Embryonic facial prominence (tissue), 1 donor: ENCODE data around the gene ANO10.

Experiments
- DNase-seq: peaks from one replicate; pipeline ENCODE4 v3.0.0-alpha.2; 2016; ENCODE audit errors: extremely low spot score

Gene ANO10

DNA sequence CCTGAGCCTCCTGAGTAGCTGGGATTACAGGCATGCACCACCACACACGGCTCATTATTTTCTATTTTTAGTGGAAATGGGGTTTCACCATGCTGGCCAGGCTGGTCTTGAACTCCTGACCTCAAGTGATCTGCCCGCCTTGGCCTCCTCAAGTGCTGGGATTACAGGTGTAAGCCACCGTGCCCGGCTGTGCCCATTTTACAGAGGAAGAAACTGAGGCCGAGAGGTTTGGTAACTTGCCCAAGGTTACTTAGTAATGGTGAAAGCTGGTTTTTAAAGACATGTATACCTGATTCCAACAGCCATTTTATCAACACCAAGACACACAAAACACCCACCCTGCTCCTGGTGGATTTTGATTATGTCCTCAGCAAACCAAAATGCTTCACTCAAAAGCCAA lies 206.7 kb downstream of the ANO10 start:
- DNase-seq: no peak

GRCh38 chr3:43413676-43414368 lies 208.0 kb downstream of the ANO10 start:
- DNase-seq: no peak

DNA sequence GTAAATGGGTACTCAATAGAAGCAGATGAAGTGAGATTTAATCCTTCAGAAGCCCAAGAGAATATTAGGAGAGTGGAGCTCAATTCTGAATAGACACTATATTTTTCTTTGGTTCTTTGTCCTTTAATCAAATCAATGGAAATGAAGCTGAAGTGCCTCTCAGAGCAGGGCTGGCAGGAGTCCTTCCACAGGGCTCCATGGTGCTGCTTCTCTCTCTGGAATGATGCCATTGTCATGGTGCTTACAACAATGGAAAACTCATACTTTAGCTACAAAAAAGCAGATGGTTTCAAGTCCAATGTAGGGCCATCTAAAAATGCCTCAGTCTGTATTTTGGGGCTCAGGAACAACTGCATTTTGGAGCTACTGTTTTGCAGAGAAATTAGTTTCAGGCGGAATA lies 210.4 kb downstream of the ANO10 start:
- DNase-seq: no peak

- DNase-seq: no peak
Measured at GRCh38 chr3:43410592-43410991, 211.2 kb downstream of the ANO10 start.

- DNase-seq: no peak
Measured at GRCh38 chr3:43409506-43409905, 212.3 kb downstream of the ANO10 start.

DNA sequence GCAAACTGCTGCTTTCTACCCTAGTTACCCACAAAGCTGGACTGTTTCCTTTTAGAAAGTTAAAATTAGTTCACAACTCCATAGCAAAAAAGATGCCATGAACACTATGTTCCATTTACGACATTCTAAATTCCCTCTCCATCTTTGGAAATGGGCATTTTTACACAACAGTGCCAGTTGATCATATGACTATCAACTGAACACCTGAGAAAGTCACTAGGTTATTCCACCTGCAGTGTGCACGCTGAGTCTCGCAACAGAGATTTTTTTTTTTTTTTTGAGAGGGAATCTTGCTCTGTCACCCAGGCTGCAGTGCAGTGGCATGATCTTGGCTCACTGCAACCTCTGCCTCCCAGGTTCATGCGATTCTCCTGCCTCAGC lies 215.2 kb downstream of the ANO10 start:
- DNase-seq: no peak

DNA sequence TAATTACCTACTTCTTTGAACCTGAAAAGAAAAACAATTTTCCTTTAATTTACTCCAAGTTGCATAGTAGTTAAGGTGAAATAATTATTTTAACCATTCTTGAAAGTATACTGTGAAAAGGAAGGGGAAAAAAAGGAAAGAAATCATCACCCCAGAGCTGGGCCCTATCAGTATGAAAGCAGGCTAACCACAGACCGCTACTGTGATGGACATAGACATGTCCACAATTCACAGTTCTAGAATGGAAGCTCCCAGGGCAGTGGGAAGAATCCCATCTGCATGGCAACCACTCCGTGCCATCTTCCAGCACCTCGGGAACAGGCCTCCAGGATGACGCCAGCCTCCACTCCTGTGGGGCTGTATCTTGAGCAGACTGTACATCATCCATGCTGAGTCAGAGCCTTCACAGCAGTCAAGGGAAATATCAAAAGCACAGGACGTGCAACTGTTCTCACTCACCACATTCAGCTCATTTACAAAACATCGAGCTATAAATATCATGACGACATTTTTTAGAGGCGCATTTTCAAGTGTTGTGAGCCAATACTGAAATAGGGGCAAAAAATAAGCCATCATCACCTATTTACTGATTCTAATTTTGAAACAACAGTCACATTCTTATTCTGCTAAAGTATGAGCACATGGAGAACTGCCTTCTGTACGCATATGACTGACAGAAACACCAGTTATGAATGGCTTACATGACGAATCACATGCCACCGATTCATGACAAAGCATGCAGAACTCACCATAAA lies 215.7 kb downstream of the ANO10 start:
- no peak for DNase-seq

- DNase-seq: no peak
Measured at GRCh38 chr3:43400781-43401730, 220.8 kb downstream of the ANO10 start.

GRCh38 chr3:43400167-43400566 lies 221.6 kb downstream of the ANO10 start:
- no peak for DNase-seq

DNA sequence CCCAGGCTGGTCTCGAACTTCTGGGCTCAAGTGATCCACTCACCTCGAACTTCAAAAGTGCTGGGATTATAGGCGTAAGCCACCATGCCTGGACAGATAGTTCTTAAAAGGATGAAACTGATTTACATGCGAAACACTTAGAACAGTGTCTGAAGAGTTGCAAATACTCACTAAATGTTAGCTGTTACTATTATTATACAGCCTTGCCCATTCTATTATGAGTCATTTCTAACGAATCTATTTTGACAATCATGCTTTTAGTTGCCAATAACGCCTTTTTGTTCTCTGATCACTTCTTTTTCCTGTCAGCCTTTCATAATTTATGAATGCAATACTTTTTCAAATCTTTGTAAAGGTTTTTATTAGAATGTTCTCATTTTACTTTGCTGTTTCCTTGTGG lies 222.8 kb downstream of the ANO10 start:
- DNase-seq: no peak

DNA sequence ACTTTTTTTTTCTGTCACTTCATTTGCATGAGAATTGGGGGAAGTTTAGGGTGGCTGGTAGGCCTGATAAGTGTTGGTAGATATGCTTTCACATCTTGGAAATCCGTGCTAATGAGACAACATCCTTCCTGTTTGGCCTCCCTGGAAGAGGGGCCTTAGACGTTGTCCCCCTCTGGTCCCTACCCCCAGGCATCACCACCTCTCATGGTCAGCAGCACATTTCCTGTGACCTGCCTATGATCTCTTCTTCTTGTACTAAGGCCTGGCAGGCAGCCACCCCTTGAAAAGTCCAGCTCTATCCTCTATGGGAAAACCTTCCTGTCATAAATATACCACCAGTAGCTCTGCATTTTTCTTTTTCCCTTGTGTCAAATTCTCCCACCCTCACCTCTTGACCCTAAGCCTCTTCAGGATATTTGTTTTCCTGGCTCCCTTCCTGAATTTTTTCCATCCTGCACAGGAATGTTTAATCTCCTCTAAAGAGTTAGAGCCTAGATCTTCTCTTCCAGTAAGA lies 227.7 kb downstream of the ANO10 start:
- no peak for DNase-seq

DNA sequence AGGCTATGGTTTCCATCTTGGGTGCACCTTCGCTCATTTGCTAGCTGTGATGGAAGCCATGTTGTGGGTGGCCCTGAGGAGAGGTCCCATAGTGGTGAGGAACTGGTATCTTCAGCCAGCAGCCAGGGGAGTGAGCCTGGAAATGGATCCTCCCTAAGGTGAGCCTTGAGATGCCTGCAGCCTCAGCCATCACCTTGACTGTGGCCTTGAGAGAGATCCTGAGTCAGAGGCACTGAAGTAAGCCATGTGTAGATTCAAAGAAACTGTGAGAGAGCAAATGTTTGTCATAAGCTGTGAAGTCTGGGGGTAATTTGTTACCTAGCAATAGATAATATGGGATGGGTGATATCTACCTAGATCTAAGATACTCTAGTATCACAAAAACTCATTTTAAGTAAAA lies 230.2 kb downstream of the ANO10 start:
- DNase-seq: no peak

GRCh38 chr3:43390255-43390588 lies 231.6 kb downstream of the ANO10 start:
- no peak for DNase-seq

DNA sequence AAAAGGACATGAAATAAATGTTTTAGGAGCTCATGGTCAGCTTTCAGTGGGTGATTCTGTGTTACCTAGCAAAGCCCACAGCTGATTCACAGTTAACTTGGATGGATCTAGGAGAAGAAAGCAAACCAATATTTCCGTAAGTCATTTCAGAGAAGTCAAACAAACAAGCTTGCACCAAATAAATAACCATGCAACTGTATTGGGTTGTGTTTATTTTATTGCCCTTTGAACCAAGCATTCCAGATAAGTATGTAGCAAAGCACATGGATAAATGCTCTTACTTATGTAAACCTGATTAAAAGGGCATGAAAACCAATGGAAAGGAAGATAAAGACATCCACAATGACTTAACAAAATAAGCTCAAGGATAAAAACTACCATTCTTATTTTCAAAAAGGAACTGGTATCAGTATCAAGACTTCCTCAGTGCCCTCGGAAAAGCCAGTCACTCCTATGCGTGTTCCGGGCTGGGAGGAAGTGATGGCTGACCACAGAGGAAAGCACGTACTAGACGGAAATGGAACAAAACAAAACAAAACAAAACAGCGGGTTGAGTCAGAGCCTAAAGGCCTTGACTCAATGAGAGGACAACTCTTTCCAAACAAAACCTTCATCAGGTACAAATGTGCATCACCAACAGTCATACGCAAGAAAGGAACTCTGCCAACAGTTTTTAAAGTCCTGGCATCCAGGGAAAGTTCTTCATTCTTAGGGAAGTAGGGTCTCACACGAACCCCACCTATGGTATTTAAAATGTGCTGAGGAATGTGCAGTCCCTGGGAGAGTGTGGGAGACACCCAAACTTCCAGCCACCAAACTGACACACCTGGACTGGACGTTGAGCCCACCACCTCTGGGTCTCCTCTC lies 232.2 kb downstream of the ANO10 start:
- DNase-seq: no peak

GRCh38 chr3:43388915-43389314 lies 232.9 kb downstream of the ANO10 start:
- no peak for DNase-seq

DNA sequence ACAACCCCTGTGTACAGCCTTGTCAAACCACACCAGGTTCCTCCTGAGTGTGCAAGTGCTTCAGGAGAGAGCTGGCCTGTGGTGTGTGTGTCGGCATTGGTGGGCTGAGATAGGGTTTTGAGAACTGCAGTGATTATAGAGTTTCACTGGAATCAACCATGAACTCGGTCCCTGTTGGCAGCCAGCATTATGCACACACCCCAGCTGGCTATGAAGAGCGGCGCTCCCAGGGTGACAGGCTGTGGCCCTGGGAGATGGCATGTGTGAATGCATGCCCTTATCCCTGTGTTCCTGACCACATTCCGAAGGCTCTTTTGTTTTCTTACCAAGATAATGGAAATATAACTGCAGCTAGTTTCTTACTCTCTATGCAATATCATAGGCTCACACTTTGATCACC lies 233.6 kb downstream of the ANO10 start:
- no peak for DNase-seq

DNA sequence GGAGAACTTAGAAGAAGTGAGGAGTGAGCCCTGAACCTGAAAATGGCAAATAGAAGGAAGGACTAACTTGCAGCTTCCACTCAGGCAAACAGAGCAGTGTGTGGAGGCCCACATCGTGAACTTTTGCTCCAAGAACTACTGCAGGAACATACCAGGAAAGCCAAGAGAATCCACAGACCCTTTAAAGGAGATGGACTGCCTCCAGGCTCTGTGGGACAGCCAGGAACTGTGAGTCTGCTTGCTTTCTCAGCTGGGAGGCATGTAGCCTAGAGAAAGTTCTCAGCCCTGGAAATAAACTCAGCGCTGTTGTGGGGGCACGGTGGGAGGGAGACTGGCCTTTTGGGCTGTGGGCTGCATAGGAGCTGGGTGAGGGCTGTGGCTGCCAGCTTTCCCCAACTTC lies 242.5 kb downstream of the ANO10 start:
- DNase-seq: no peak

- DNase-seq: no peak
Measured at GRCh38 chr3:43378066-43378935, 243.5 kb downstream of the ANO10 start.

DNA sequence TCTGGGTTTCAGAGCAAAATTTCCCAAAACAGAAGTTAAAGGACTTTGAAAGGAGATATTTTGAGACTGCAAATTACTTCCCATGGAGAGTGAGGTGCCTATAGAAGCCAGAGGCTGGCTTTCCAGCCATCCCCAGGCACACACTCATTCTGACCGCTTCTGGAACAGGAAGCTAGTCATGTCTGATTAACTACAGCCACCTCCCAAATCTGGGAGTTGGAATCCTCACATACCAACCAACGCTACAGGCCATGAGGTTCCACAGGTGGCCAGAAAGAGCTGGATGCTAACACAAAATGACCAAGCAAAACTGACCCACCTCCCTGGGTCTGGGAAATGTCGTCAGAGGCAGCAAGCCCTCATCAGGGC lies 248.3 kb downstream of the ANO10 start:
- DNase-seq: no peak

GRCh38 chr3:43372809-43373559 lies 248.8 kb downstream of the ANO10 start:
- no peak for DNase-seq
